SU-DHL-6 (cell line): ENCODE results near the gene SENP7.

Source experiments
- H2AFZ ChIP-seq: fragments of 200-600 bp; sonication (generic); 2 replicates; pipeline ENCODE4 v1.6.1; 2014; ENCODE audit warnings: low read depth, mild to moderate bottlenecking, moderate library complexity, mixed read lengths, antibody characterized with exemption, low read length; ENCODE audit not compliant: severe bottlenecking
- H3F3A ChIP-seq: fragments of 200-600 bp; shearing (Covaris generic); 2 replicates; pipeline ENCODE4 v1.6.0; 2016; ENCODE audit warnings: antibody characterized with exemption, mild to moderate bottlenecking; ENCODE audit not compliant: insufficient read depth
- H3K27ac ChIP-seq: fragments of 200-600 bp; sonication (generic); 2 replicates; pipeline ENCODE4 v1.5.1; 2016; ENCODE audit warnings: low read depth, mild to moderate bottlenecking, low read length, moderate library complexity, mixed read lengths
- H3K27me3 ChIP-seq: fragments of 200-600 bp; sonication (generic), shearing (Covaris generic); 2 replicates; pipeline ENCODE4 v1.6.0; 2014; ENCODE audit warnings: mild to moderate bottlenecking, low read length
- H3K36me3 ChIP-seq: fragments of 200-600 bp; sonication (generic); 2 replicates; pipeline ENCODE4 v1.6.1; 2014; ENCODE audit warnings: mild to moderate bottlenecking, low read length, mixed read lengths
- H3K4me2 ChIP-seq: fragments of 300-600, 200-600 bp; shearing (Covaris generic), sonication (generic); 2 replicates; pipeline ENCODE4 v1.6.0; 2014; ENCODE audit warnings: low read length, low read depth, mild to moderate bottlenecking; ENCODE audit not compliant: poor library complexity, severe bottlenecking
- H3K4me3 ChIP-seq: fragments of 200-600 bp; sonication (generic); 2 replicates; pipeline ENCODE4 v1.5.1; 2014; ENCODE audit warnings: antibody characterized with exemption, low read length, mild to moderate bottlenecking, mixed read lengths; ENCODE audit not compliant: insufficient read depth, poor library complexity, severe bottlenecking
- H3K79me2 ChIP-seq: fragments of 200-600 bp; sonication (generic); 2 replicates; pipeline ENCODE4 v1.6.1; 2014; ENCODE audit warnings: mild to moderate bottlenecking, low read length, moderate library complexity; ENCODE audit not compliant: insufficient read depth
- H3K9ac ChIP-seq: fragments of 200-600 bp; sonication (generic); 2 replicates; pipeline ENCODE4 v1.7.0; 2014; ENCODE audit warnings: mild to moderate bottlenecking, low read length
- H3K9me2 ChIP-seq: fragments of 200-600 bp; sonication (generic); replicated peaks from 2 replicates; pipeline ENCODE4 v1.6.1; 2014; ENCODE audit warnings: low read length; ENCODE audit not compliant: insufficient read depth
- H3K9me3 ChIP-seq: fragments of 200-600 bp; sonication (generic); 2 replicates; pipeline ENCODE4 v1.6.1; 2014; ENCODE audit warnings: low read length, mixed read lengths; ENCODE audit not compliant: insufficient read depth
- H4K20me1 ChIP-seq: fragments of 200-600 bp; sonication (generic); 2 replicates; pipeline ENCODE4 v1.6.1; 2014; ENCODE audit warnings: low read depth, mild to moderate bottlenecking, antibody characterized with exemption, low read length, moderate library complexity, mixed read lengths
- EZH2phosphoT487 ChIP-seq: fragments of 200-600 bp; sonication (generic), shearing (Covaris generic); conservative IDR thresholded peaks from 2 replicates; pipeline ENCODE4 v1.6.1; 2018; ENCODE audit warnings: mild to moderate bottlenecking, antibody characterized with exemption, low read length, moderate library complexity, mixed read lengths
- TF ChIP-seq, protein P1 (sequence below): fragments of 200-600 bp; sonication (generic); IDR thresholded peaks from one replicate; pipeline ENCODE4 v1.5.1; 2017; ENCODE audit warnings: antibody characterized with exemption, mild to moderate bottlenecking, low read length, moderate library complexity; ENCODE audit not compliant: insufficient read depth, poor library complexity, severe bottlenecking

SENP7 gene

GRCh38 chr3:101279765-101280385 lies 233.1 kb downstream of the SENP7 start:
- no peak overlapping the region for H2AFZ ChIP-seq
- no peaks in the 10 kb centered on the region for H3F3A ChIP-seq
- TF ChIP-seq EZH2phosphoT487, result no peak
- no peaks in the 10 kb centered on the region for H4K20me1 ChIP-seq
- H3K4me3 ChIP-seq, result no peak overlapping the region
- no peak overlapping the region for H3K4me2 ChIP-seq
- no peaks in the 10 kb centered on the region for H3K36me3 ChIP-seq
- no peaks in the 10 kb centered on the region for H3K9me3 ChIP-seq
- no peaks in the 10 kb centered on the region for H3K27me3 ChIP-seq
- H3K9ac ChIP-seq, result no peak overlapping the region
- no peak overlapping the region for H3K27ac ChIP-seq
- no peaks in the 10 kb centered on the region for H3K79me2 ChIP-seq
- no peaks in the 10 kb centered on the region for H3K9me2 ChIP-seq

DNA sequence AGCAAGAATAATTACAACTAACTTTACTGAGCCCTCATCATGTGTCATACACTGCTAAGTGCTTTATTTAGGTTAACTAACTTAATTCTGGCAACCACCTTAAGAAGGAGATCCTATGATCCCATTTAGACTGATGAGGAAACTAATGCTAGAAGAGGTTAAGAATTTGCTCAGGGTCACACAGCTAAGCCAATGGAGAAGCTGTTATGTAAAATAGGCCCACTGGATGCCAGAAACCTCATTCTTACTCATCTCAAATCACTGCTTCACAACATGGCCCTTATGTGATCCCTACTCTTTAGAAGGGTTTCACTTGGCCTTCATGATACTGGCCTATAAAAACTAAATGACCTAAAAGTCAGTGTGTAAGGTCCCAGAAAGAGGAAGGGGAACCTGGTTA lies 233.8 kb downstream of the SENP7 start:
- Histone ChIP-seq H3F3A (no peaks in the 10 kb centered on the region), H4K20me1 (no peaks in the 10 kb centered on the region), H2AFZ (no peak overlapping the region), H3K9me2 (no peaks in the 10 kb centered on the region), H3K79me2 (no peaks in the 10 kb centered on the region), H3K4me3 (no peak overlapping the region), H3K36me3 (no peaks in the 10 kb centered on the region), H3K9me3 (no peaks in the 10 kb centered on the region), H3K4me2 (no peak overlapping the region), H3K27ac (no peak overlapping the region), H3K27me3 (no peaks in the 10 kb centered on the region), H3K9ac (no peak overlapping the region)
- TF ChIP-seq, protein P1, sequence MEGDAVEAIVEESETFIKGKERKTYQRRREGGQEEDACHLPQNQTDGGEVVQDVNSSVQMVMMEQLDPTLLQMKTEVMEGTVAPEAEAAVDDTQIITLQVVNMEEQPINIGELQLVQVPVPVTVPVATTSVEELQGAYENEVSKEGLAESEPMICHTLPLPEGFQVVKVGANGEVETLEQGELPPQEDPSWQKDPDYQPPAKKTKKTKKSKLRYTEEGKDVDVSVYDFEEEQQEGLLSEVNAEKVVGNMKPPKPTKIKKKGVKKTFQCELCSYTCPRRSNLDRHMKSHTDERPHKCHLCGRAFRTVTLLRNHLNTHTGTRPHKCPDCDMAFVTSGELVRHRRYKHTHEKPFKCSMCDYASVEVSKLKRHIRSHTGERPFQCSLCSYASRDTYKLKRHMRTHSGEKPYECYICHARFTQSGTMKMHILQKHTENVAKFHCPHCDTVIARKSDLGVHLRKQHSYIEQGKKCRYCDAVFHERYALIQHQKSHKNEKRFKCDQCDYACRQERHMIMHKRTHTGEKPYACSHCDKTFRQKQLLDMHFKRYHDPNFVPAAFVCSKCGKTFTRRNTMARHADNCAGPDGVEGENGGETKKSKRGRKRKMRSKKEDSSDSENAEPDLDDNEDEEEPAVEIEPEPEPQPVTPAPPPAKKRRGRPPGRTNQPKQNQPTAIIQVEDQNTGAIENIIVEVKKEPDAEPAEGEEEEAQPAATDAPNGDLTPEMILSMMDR, result no peak
- TF ChIP-seq EZH2phosphoT487, result no peak

GRCh38 chr3:101278727-101279126 lies 234.3 kb downstream of the SENP7 start:
- no peak overlapping the region for H3K27ac ChIP-seq
- H3K4me3 ChIP-seq, result no peak overlapping the region
- H2AFZ ChIP-seq, result no peak overlapping the region
- no peaks in the 10 kb centered on the region for H3K36me3 ChIP-seq
- no peaks in the 10 kb centered on the region for H3K9me2 ChIP-seq
- H3K4me2 ChIP-seq, result no peak overlapping the region
- H4K20me1 ChIP-seq, result no peaks in the 10 kb centered on the region
- H3K27me3 ChIP-seq, result no peaks in the 10 kb centered on the region
- H3K79me2 ChIP-seq, result no peaks in the 10 kb centered on the region
- H3F3A ChIP-seq, result no peaks in the 10 kb centered on the region
- no peak for TF ChIP-seq EZH2phosphoT487
- TF ChIP-seq, protein P1, result no peak
- H3K9ac ChIP-seq, result no peak overlapping the region
- H3K9me3 ChIP-seq, result no peaks in the 10 kb centered on the region
